Activated naive CD4-positive, alpha-beta T cell treated with anti-CD3 and anti-CD28 coated beads, Interleukin-2, amount 10 ng/mL, durations not matched to agents 7 days and 5 days (primary cell): Measurements from ENCODE around the gene CEP43.
A peak's percentile ranks its signal among the peaks of the same experiment; 100 is the strongest.

ENCODE experiments used
- CTCF ChIA-PET: fragments of 350-600 bp; sonication (Branson Sonifier 250); formaldehyde crosslinking; loops from one replicate; lab custom pipeline; 2021; ENCODE audit warnings: antibody characterized with exemption; lab: Charles Lee
- DNase-seq: peaks from one replicate; pipeline ENCODE4 v3.0.0-alpha.2; 2020
- H3K27ac Mint-ChIP-seq: one replicate; pipeline ENCODE4 v1.8.0; 2021; ENCODE audit warnings: mild to moderate bottlenecking, moderate library complexity, mixed read lengths
- H3K27me3 Mint-ChIP-seq: one replicate; pipeline ENCODE4 v1.8.0; 2021; ENCODE audit warnings: mild to moderate bottlenecking, mixed read lengths
- H3K36me3 Mint-ChIP-seq: one replicate; pipeline ENCODE4 v1.8.0; 2021; ENCODE audit warnings: mixed read lengths
- H3K4me1 Mint-ChIP-seq: one replicate; pipeline ENCODE4 v1.8.0; 2021; ENCODE audit warnings: mixed read lengths
- H3K4me3 Mint-ChIP-seq: one replicate; pipeline ENCODE4 v1.8.0; 2021; ENCODE audit warnings: mild to moderate bottlenecking, moderate library complexity, mixed read lengths
- H3K9me3 Mint-ChIP-seq: one replicate; pipeline ENCODE4 v1.8.0; 2021; ENCODE audit warnings: mixed read lengths

CEP43 gene

DNA sequence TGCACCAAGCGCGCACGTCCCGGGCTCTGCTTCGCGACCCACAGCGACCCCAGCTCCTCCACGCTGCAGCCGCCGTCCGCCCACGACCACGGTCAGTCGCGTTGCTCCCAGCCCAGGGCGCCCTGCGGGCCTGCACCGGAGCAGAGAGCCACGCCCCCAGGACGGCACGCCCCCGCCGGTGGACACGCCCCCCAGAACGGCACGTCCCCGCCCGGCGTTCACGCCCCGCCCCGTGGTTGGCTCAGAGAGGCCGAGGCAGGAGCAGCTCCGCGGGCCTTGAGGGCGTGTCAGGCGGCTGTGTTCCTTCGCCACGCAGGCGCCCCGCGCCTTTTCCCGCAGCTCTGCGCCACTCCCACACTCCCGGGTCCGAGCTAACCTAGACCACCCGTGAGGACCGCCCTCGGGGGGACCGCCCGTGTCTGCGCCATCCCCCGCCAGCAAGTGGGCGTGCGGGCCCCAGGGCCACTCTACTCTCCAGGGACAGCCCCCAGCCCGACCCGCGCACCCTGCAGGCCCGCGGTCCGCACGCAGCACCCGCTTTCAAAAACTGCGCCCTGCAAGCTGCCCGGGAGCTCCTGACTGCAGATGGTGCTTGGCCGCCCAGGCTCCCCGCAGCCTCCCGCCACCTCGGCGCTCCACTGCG lies 42.6 kb upstream of the CEP43 start, which contains the start of gene RNASET2:
TSS of gene RNASET2 (minus strand) at position 107 of the 643 bp plus-strand sequence. CDS start 368 bp downstream, outside the sequence.
- Mint-ChIP-seq H3K9me3 (no peaks in the 10 kb centered on the region), H3K4me3 (peak within 1 kb of the TSS; percentile 86), H3K27me3 (peaks cover 6% of the 10 kb centered on the region), H3K4me1 (peaks cover 79% of the 10 kb centered on the region), H3K27ac (peak within 1 kb of the TSS; percentile 99), H3K36me3 (peaks cover 26% of the 10 kb centered on the region)
- peak; percentile 99 for DNase-seq
- CTCF ChIA-PET: interaction anchor here (0.8 to 0.9 kb wide), 2 partner anchors 29 to 33 kb away, joined by 3 to 10 read pairs; no protein-coding TSS in a partner anchor

DNA sequence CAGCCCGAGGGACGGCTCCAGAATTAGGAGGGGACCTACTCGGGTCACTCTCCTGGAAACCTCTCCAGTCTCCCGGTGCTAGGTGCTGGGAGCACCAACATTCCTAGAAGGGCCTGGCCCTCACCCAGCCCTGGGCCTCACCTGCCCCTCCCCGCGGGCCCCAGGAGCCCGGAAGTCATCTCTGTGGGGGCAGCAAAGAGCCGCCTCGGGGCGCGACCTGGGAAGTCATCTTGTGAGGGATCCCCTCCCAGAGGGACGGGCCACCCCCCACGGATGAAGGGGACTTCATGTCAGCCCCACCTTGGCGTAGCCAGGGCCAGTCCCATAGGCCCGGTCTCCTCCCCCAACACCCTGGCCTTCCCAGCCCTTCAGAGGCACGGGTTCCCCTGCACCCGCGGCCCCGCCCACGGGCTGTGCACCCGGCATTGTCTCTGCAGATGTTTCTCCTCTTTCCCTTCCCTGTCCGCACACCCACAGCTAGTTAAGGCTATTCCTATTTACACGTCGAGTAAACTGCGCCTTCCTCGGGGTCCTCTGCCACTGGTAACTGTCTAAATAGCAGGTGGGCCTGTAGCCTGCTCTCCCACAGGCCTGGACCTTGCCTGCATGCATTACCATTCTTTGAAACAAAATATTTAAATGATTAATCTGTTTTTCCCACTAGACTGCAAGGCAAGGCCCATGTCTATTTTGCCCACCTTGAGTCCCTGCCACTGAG lies 42.0 kb upstream of the CEP43 start:
- H3K9me3 Mint-ChIP-seq: peaks cover under 1% of the 10 kb centered on the region
- peaks cover 6% of the 10 kb centered on the region for H3K27me3 Mint-ChIP-seq
- H3K36me3 Mint-ChIP-seq: peaks cover 20% of the 10 kb centered on the region
- peaks cover 74% of the 10 kb centered on the region for H3K4me1 Mint-ChIP-seq
- CTCF ChIA-PET: interaction anchor here (0.9 kb wide), 1 partner anchor 32 kb away, joined by 10 read pairs; no protein-coding TSS in a partner anchor
- H3K4me3 Mint-ChIP-seq: peak overlapping the region; percentile 86
- DNase-seq: peak; percentile 78
- H3K27ac Mint-ChIP-seq: peak overlapping the region; percentile 99

DNA sequence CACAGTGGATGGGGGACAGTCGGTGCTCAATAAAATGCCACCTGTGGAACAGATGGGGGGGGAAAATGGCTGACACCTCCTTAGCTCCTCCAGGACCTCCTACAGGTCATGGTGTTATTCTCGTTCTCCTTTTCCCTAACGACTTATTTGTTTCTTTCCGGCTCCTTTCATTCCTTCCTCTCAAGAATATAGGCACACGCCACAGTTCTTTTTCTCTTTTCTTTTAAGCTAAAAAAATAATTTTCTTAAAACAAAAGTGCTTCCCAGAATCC lies 41.5 kb upstream of the CEP43 start:
- Mint-ChIP-seq H3K27ac (peak overlapping the region; percentile 99), H3K4me1 (peaks cover 71% of the 10 kb centered on the region), H3K27me3 (peaks cover 6% of the 10 kb centered on the region), H3K9me3 (peaks cover 4% of the 10 kb centered on the region), H3K4me3 (peak overlapping the region; percentile 86), H3K36me3 (peaks cover 20% of the 10 kb centered on the region)
- no peak for DNase-seq
- CTCF ChIA-PET: no interaction called here

DNA sequence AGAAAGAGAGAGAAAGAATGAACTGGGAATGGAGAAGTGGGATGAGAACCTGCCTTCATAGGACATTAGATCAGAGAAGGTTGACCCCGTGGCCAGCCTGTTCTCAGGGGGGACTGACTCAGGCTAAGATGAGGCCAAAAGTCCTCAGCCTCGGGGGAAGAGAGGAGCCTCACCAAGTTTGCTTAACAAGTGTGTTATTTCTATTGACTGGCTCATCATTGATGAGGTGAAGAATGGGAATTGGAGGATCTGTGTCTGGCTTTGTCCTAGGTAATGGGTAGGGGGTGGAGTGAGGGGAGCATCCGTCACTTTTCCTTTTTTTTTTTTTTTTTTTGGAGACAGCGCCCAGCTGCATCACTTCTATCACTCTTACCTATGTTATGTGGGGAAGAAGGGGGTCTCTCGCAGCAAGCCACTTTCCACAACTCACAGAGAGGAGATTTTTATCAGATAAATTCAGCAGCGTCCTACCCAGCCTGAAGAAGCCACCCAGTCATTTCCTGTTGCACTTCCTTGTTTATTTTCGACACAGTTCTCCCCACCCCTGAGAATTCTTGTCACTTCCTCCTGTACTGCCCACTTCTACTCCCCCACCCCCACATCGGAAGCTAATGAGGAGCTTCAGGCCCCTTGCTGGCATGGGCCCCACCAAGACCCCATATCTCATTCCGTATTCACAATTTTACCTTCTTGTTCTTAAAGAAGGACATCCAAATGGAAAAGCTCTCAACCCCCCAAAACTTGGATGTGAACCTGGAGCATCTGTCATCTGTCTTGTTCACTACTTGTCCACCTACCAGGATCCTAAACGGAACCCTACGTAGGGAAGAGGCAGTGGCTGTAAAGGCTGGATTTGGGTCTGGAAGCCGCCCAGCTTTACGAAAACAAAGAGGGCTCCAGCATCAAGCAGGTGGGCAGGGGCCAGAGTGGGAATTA lies 40.0 kb upstream of the CEP43 start:
- DNase-seq: peak; percentile 74
- Mint-ChIP-seq H3K36me3 (peaks cover 19% of the 10 kb centered on the region), H3K4me3 (peak overlapping the region; percentile 72), H3K9me3 (peaks cover 11% of the 10 kb centered on the region), H3K27ac (peak overlapping the region; percentile 99), H3K4me1 (peaks cover 60% of the 10 kb centered on the region), H3K27me3 (peaks cover 6% of the 10 kb centered on the region)
- CTCF ChIA-PET: interaction anchor here (0.7 to 3.5 kb wide), 4 partner anchors 8 to 30 kb away, joined by 3 to 13 read pairs (median 4); no protein-coding TSS in a partner anchor

DNA sequence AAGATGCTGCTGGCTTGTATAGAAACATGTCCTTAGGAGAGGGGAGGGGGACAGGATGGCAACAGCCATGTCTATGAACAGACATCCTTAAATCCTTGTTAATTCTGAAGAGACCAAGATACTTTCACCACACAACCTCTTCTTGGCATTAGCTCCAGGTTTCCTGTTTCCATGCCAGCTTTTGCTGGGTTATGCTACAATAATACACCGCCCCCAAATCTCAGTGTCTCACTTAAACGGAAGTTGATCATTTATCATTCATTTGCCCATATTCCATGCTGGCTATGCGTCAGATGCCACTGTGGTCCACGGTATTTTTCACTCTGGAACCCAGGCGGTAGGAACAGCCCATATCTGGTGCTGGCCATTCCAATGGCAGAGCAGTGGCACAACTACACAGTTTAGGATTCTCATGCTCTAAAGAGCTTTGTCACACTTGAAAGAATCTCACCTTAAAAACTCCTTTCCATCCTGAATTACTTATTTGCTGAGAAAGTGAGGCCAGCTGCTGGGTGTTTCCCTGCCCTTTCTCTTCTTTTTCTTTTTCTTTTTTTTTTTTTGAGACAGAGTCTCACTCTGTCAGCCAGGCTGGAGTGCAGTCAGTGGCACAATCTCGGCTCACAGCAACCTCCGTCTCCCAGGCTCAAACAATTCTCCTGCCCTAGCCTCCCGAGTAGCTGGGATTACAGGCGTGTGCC lies 39.1 kb upstream of the CEP43 start:
- Mint-ChIP-seq H3K27ac (peak overlapping the region; percentile 99), H3K27me3 (peaks cover 6% of the 10 kb centered on the region), H3K4me3 (no peak overlapping the region), H3K36me3 (peaks cover 19% of the 10 kb centered on the region), H3K9me3 (peaks cover 13% of the 10 kb centered on the region), H3K4me1 (peaks cover 52% of the 10 kb centered on the region)
- no peak for DNase-seq
- CTCF ChIA-PET: interaction anchor here (0.6 to 3.5 kb wide), 5 partner anchors 9 to 195 kb away, joined by 3 to 13 read pairs (median 3); no protein-coding TSS in a partner anchor

DNA sequence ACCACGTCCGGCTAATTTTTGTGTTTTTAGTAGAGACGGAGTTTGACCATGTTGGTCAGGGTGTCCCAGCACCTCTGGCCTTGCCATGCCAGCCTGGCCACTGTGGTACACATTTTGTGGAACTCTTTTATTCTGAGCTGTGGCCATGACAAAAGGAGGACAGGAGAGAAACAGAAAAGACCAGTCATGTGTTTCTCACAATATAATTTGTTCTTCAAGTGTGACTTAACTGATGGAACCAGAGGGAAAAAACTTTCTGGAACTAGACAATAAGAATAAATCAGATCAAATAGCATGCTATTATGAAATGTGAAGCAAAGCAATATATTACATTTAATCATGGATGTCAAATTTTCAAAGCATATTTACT lies 38.6 kb upstream of the CEP43 start:
- Mint-ChIP-seq H3K27ac (peak overlapping the region; percentile 99), H3K36me3 (peaks cover 14% of the 10 kb centered on the region), H3K4me3 (no peak overlapping the region), H3K27me3 (peaks cover under 1% of the 10 kb centered on the region), H3K4me1 (peaks cover 48% of the 10 kb centered on the region), H3K9me3 (peaks cover 15% of the 10 kb centered on the region)
- CTCF ChIA-PET: interaction anchor here (1.3 to 3.5 kb wide), 3 partner anchors 9 to 28 kb away, joined by 3 to 13 read pairs (median 5); no protein-coding TSS in a partner anchor
- DNase-seq: no peak

DNA sequence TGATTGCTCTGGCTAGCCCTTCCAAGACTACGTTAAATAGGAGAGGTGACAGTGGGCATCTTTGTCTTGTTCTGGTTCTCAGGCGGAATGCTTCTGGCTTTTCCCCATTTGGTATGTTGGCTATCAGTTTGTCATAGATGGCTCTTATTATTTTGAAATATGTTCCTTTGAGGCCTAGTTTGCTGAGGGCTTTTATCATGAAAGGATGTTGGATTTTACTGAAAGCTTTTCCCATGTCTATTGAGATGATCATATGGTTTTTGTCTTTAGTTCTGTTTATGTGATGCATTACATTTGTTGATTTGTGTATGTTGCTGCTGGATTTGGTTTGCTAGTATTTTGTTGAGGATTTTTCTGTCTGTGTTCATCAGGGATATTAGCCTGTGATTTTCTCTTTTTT lies 32.9 kb upstream of the CEP43 start:
- Mint-ChIP-seq H3K9me3 (peaks cover 30% of the 10 kb centered on the region), H3K36me3 (peaks cover 44% of the 10 kb centered on the region), H3K4me3 (no peak overlapping the region), H3K27ac (no peak overlapping the region), H3K27me3 (no peaks in the 10 kb centered on the region), H3K4me1 (peaks cover 30% of the 10 kb centered on the region)
- no peak for DNase-seq
- CTCF ChIA-PET: no interaction called here

- Mint-ChIP-seq H3K36me3 (peaks cover 56% of the 10 kb centered on the region), H3K4me1 (peaks cover 46% of the 10 kb centered on the region), H3K27ac (peak overlapping the region; percentile 89), H3K27me3 (no peaks in the 10 kb centered on the region), H3K9me3 (peaks cover 18% of the 10 kb centered on the region), H3K4me3 (peak overlapping the region; percentile 14)
- CTCF ChIA-PET: interaction anchor here (1.1 to 1.7 kb wide), 3 partner anchors 10 to 27 kb away, joined by 3 to 5 read pairs (median 3); no protein-coding TSS in a partner anchor
- peak; percentile 40 for DNase-seq
These were observed 29.7 kb upstream of the CEP43 start for GRCh38 chr6:166969390-166970002.

DNA sequence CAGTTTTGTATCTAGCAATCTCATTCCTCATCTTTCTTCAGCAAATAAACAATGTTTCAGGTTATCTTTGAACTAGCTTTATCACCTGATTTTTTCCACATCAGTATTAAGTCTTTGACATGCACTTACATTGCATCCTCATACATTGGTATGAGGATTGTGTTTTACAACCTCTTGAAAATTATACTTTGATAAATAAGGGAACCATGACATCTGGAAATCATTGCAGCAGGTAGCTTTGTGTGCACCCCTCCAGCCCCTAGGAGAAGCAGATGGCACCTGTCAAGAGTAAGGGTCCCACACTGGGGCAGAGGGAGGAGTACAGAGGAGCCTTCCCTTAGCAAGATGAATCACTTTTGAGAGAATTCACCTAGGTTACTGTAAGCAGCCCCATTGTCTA lies 29.1 kb upstream of the CEP43 start:
- no peak for DNase-seq
- CTCF ChIA-PET: interaction anchor here (1.2 to 1.7 kb wide), 3 partner anchors 10 to 19 kb away, joined by 3 to 5 read pairs (median 5); no protein-coding TSS in a partner anchor
- Mint-ChIP-seq H3K4me1 (peaks cover 50% of the 10 kb centered on the region), H3K36me3 (peaks cover 60% of the 10 kb centered on the region), H3K4me3 (no peak overlapping the region), H3K27ac (peak overlapping the region; percentile 89), H3K27me3 (no peaks in the 10 kb centered on the region), H3K9me3 (peaks cover 17% of the 10 kb centered on the region)

GRCh38 chr6:166970776-166971175 lies 28.4 kb upstream of the CEP43 start:
- Mint-ChIP-seq H3K27me3 (no peaks in the 10 kb centered on the region), H3K27ac (peak overlapping the region; percentile 89), H3K4me3 (no peak overlapping the region), H3K4me1 (peaks cover 50% of the 10 kb centered on the region), H3K9me3 (peaks cover 16% of the 10 kb centered on the region), H3K36me3 (peaks cover 63% of the 10 kb centered on the region)
- DNase-seq: no peak
- CTCF ChIA-PET: interaction anchor here (1.2 to 1.4 kb wide), 2 partner anchors 19 to 20 kb away, joined by 3 to 5 read pairs; no protein-coding TSS in a partner anchor

GRCh38 chr6:166971271-166971670 lies 27.9 kb upstream of the CEP43 start:
- no peak for DNase-seq
- Mint-ChIP-seq H3K36me3 (peaks cover 63% of the 10 kb centered on the region), H3K4me1 (peaks cover 50% of the 10 kb centered on the region), H3K9me3 (peaks cover 12% of the 10 kb centered on the region), H3K27ac (peak overlapping the region; percentile 14), H3K27me3 (no peaks in the 10 kb centered on the region), H3K4me3 (no peak overlapping the region)
- CTCF ChIA-PET: interaction anchor here (1.0 to 1.4 kb wide), 3 partner anchors 11 to 18 kb away, joined by 3 to 5 read pairs (median 4); no protein-coding TSS in a partner anchor

DNA sequence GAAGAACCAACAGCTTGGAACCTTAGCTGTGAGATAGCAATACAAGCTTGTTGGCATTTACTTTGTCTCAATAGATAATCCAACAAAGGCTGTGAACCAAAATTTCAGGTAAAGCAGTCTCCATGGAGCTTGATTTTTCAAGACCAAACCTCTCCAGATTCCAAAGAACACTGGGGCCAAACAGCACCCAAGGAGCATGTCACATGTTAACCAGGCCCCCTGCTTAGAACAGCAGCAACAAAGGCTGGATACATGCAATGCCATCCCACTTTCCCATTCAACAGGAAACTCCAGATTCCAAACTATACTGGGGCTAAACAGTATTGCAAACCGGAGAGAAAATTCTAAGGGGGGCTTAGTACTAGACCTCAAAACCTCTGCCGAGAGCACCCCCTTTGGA lies 27.1 kb upstream of the CEP43 start:
- H3K4me3 Mint-ChIP-seq: no peak overlapping the region
- peaks cover 60% of the 10 kb centered on the region for H3K36me3 Mint-ChIP-seq
- CTCF ChIA-PET: interaction anchor here (1.0 to 1.1 kb wide), 2 partner anchors 12 to 16 kb away, joined by 3 to 4 read pairs; no protein-coding TSS in a partner anchor
- no peaks in the 10 kb centered on the region for H3K27me3 Mint-ChIP-seq
- peaks cover 50% of the 10 kb centered on the region for H3K4me1 Mint-ChIP-seq
- peaks cover 5% of the 10 kb centered on the region for H3K9me3 Mint-ChIP-seq
- no peak for DNase-seq
- H3K27ac Mint-ChIP-seq: no peak overlapping the region

DNA sequence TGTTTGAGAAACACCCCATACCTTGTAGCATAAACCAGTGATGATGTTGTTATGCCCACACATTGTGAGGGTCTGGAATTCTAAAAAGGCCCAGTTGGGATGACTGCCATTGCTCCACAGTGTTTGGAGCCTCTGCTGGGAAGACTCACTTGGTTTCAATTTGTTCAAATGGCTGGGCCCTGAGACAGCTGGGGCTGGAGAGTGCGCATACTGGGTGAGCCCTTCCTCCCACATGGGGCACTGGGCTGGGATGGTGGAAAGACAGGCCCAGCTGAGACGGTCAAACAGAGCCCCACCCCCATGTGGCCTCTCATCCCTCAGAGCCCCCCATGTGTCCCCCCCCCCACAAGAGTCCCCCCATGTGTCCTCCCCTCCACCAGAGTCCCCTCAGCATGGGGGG lies 22.6 kb upstream of the CEP43 start:
- H3K36me3 Mint-ChIP-seq: peaks cover 44% of the 10 kb centered on the region
- no peaks in the 10 kb centered on the region for H3K9me3 Mint-ChIP-seq
- DNase-seq: no peak
- peak overlapping the region; percentile 49 for H3K27ac Mint-ChIP-seq
- H3K4me3 Mint-ChIP-seq: no peak overlapping the region
- no peaks in the 10 kb centered on the region for H3K27me3 Mint-ChIP-seq
- CTCF ChIA-PET: no interaction called here
- H3K4me1 Mint-ChIP-seq: peaks cover 26% of the 10 kb centered on the region
